NOMO-1 treated with DMSO at 0.1 percent for 48 hours (cell line): Measurements from ENCODE around the gene NOTCH4.

Source experiments
- DNase-seq: peaks from one replicate; lab custom pipeline; 2025; ENCODE audit not compliant: unreplicated experiment; lab: John Stamatoyannopoulos, UW

NOTCH4 gene

DNA sequence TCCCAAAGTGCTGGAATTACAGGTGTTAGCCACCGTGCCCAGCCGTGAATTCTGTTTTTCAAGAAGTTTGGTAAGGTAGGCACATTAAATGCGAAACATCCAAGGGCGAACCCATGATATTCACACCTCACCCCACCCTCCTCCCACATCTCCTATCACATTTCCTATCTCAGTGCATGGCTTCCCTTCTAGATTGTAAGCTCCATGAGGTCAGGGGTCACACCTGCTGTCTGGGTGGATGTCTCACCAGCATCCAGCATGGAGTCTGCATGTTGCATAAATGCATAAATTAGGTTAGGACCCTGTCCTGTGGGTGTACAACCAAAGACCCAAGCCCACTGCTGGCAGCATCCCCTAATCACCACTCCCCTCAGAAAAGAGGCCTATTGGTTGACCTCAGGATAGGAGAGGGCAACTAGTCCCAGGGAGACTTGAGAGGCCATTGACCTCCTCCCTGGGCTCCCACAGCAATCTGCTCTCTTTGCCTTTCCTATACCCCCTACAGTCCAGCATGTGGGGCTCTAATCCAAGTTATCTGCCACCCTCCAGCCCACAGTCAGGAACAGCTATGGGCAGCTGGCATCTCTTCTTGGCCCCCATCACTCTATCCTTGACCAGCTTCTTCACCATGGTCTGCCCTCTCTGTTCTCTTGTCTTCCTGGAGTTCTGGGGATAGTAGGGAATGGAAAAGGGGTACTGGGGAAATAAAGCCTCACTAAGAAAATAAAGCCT, 76.3 kb downstream of the NOTCH4 start:
- DNase-seq = no peak

DNA sequence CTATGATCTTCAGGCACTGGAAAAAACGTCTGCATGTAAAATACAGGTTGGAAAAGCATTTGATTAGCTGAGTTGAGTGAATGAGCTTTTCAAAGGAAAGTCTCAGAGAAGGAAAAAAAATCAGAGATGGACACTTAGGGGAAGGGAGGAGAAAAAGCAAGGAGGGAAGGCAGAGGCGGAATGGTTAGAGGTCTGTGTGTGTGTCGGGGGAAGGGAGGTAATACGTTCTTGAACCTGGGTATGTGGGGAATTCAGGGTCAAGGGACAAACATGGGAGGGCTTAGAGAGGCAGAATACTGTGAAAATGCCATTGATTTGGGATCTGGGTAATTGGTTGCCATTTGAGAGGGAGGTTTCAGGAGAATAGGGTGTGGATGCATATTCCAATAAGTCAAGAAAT, 77.2 kb downstream of the NOTCH4 start:
- DNase-seq = no peak

DNA sequence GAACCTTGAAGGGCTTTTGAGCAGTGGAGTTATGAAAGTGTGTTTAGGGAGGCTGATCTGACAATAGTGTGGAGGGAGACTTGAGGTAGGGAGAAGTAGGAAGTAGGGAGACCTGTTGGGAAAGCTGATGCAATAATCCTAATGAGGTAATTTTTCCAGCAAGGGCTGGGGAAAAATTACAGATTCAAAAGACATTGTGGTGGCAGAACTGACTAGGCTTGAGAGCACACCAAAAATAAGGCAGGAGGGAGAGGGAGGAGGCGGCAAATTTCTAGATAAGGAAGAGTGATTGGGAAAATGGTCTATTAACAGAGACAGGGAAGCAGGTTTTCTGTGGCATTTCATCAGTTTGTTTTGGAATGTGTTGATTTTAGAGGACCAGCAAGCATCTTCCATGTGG, 77.6 kb downstream of the NOTCH4 start:
- no peak for DNase-seq
